Cardiac muscle cell (in vitro differentiated cells and primary cell): ENCODE measurements around the gene ANKRD44. TPM values are rescaled to one million over a fixed set of nuclear protein-coding genes. Genes with fewer than 3 reads are reported as not detected.
A peak's percentile ranks its signal among the peaks of the same experiment; 100 is the strongest.

Source experiments
- DNase-seq, 2 donors: peaks; one replicate each; pipeline versions ENCODE4 v3.0.0 to v3.0.0-alpha.2; 2010 to 2017; ENCODE audit warnings: low read depth in 1 of 2, low spot score in 1 of 2
- H3K27ac ChIP-seq: fragments of 200-600 bp; sonication (generic); 2 replicates; pipeline ENCODE4 v1.5.1; 2016
- H3K27me3 ChIP-seq: fragments of 200-600 bp; sonication (generic); 2 replicates; pipeline ENCODE4 v1.6.0; 2016; ENCODE audit warnings: control low read depth
- H3K36me3 ChIP-seq: fragments of 200-600 bp; sonication (generic); 2 replicates; pipeline ENCODE4 v1.5.1; 2016; ENCODE audit warnings: control low read depth
- H3K4me1 ChIP-seq: fragments of 200-600 bp; sonication (generic); 2 replicates; pipeline ENCODE4 v1.8.1; 2017; ENCODE audit warnings: low read depth, mild to moderate bottlenecking, mixed run types
- H3K4me3 ChIP-seq: fragments of 200-600 bp; sonication (generic); 2 replicates; pipeline ENCODE4 v1.5.1; 2016; ENCODE audit warnings: mild to moderate bottlenecking
- H3K9me3 ChIP-seq: fragments of 200-600 bp; sonication (generic); 2 replicates; pipeline ENCODE4 v1.5.1; 2017; ENCODE audit warnings: low read depth, mild to moderate bottlenecking, control low read depth
- CTCF ChIP-seq: IDR thresholded peaks from 2 replicates; pipeline ENCODE4 v1.5.1; 2012; ENCODE audit warnings: low read depth, mild to moderate bottlenecking, low read length
- polyA plus RNA-seq: library from polyadenylated mRNA; unstranded; fragments of >200 nt; fragmentation: Nextera tagmentation; extraction: Ambion mirVana; gene quantifications from 2 replicates; pipeline ENCODE4 v1.2.1, GENCODE V29; 2016
- total RNA-seq: library from RNA; depleted of rRNA; stranded (reverse); fragments of >200 nt; gene quantifications from 2 replicates; pipeline ENCODE4 v1.2.3, GENCODE V29; 2016

ANKRD44 gene
- total and polyA plus RNA-seq, 2 experiments from 2014 or later = 4.0 to 5.0 TPM

- no peaks in the 10 kb centered on the region for H3K27me3 ChIP-seq
- no peak for DNase-seq
- no peak overlapping the region for H3K4me3 ChIP-seq
- peaks cover 6% of the 10 kb centered on the region for H3K4me1 ChIP-seq
- no peaks in the 10 kb centered on the region for H3K36me3 ChIP-seq
- H3K27ac ChIP-seq = no peak overlapping the region
- no peaks in the 10 kb centered on the region for H3K9me3 ChIP-seq
- no peak for TF ChIP-seq CTCF
Observed at GRCh38 chr2:197161774-197162173, 148.8 kb downstream of the ANKRD44 start.

- Histone ChIP-seq H3K4me1 (no peaks in the 10 kb centered on the region), H3K36me3 (no peaks in the 10 kb centered on the region), H3K27me3 (no peaks in the 10 kb centered on the region), H3K9me3 (no peaks in the 10 kb centered on the region), H3K4me3 (no peak overlapping the region), H3K27ac (no peak overlapping the region)
- DNase-seq = peak in 1 of 2 donors; percentile 27
- no peak for TF ChIP-seq CTCF
Observed at GRCh38 chr2:197159661-197160211, 150.8 kb downstream of the ANKRD44 start.

GRCh38 chr2:197158591-197159550 is 151.7 kb downstream of the ANKRD44 start:
- no peak overlapping the region for H3K27ac ChIP-seq
- no peak for TF ChIP-seq CTCF

GRCh38 chr2:197157879-197158537 is 152.6 kb downstream of the ANKRD44 start:
- Histone ChIP-seq H3K9me3 (no peaks in the 10 kb centered on the region), H3K4me3 (no peak overlapping the region), H3K4me1 (peaks cover 3% of the 10 kb centered on the region), H3K27me3 (no peaks in the 10 kb centered on the region), H3K36me3 (no peaks in the 10 kb centered on the region), H3K27ac (no peak overlapping the region)
- no peak for TF ChIP-seq CTCF
- DNase-seq = no peak

More at GRCh38 chr2:197158591-197159550, 151.7 kb downstream of the ANKRD44 start:
- H3K27me3 ChIP-seq = no peaks in the 10 kb centered on the region
- no peaks in the 10 kb centered on the region for H3K4me1 ChIP-seq
- H3K36me3 ChIP-seq = no peaks in the 10 kb centered on the region
- H3K9me3 ChIP-seq = no peaks in the 10 kb centered on the region
- DNase-seq = no peak
- no peak overlapping the region for H3K4me3 ChIP-seq

- no peaks in the 10 kb centered on the region for H3K9me3 ChIP-seq
- DNase-seq = no peak
- no peak for TF ChIP-seq CTCF
Observed at GRCh38 chr2:197156771-197157170, 153.8 kb downstream of the ANKRD44 start.

More at GRCh38 chr2:197156771-197157170, 153.8 kb downstream of the ANKRD44 start:
- Histone ChIP-seq H3K27ac (no peak overlapping the region), H3K27me3 (no peaks in the 10 kb centered on the region), H3K4me3 (no peak overlapping the region), H3K4me1 (peaks cover 14% of the 10 kb centered on the region), H3K36me3 (no peaks in the 10 kb centered on the region)
